Measurements from ENCODE around the gene PHF2.

The PHF2 gene

GRCh38 chr9:93580654-93581380 lies 4.4 kb downstream of the PHF2 start:
- Histone ChIP-seq H3K4me1 (no peaks in the 10 kb centered on the region), H3K27me3 (no peaks in the 10 kb centered on the region), H3K9me3 (0 out of 2 replicates have a peak, but pooled peaks cover 2% of the 10 kb centered on the region), H3K4me3 (ENCODE audit: low read depth, low read length) (no peak overlapping the region), H3K36me3 (no peaks in the 10 kb centered on the region)
- DNase-seq, result no peak
- no peak for TF ChIP-seq CTCF (IDR thresholded peaks at IDR 0.05; ENCODE audit: low read depth, low read length)

GRCh38 chr9:93582115-93582514 lies 5.7 kb downstream of the PHF2 start:
- no peak for DNase-seq
- H3K4me1 ChIP-seq, result no peaks in the 10 kb centered on the region

GRCh38 chr9:93582550-93582949 lies 6.2 kb downstream of the PHF2 start:
- 0 out of 2 replicates have a peak, but pooled peaks cover 2% of the 10 kb centered on the region for H3K9me3 ChIP-seq
- no peak for DNase-seq
- no peaks in the 10 kb centered on the region for H3K36me3 ChIP-seq
- no peak overlapping the region for H3K4me3 ChIP-seq (ENCODE audit: low read depth, low read length)
- H3K27me3 ChIP-seq, result no peaks in the 10 kb centered on the region
- H3K4me1 ChIP-seq, result no peaks in the 10 kb centered on the region
- no peak for TF ChIP-seq CTCF (IDR thresholded peaks at IDR 0.05; ENCODE audit: low read depth, low read length)

More at GRCh38 chr9:93582115-93582514, 5.7 kb downstream of the PHF2 start:
- no peaks in the 10 kb centered on the region for H3K27me3 ChIP-seq
- TF ChIP-seq CTCF (IDR thresholded peaks at IDR 0.05; ENCODE audit: low read depth, low read length), result no peak
- H3K4me3 ChIP-seq (ENCODE audit: low read depth, low read length), result no peak overlapping the region
- 0 out of 2 replicates have a peak, but pooled peaks cover 2% of the 10 kb centered on the region for H3K9me3 ChIP-seq
- no peaks in the 10 kb centered on the region for H3K36me3 ChIP-seq

GRCh38 chr9:93585259-93585658 lies 8.9 kb downstream of the PHF2 start:
- no peak overlapping the region for H3K4me3 ChIP-seq (ENCODE audit: low read depth, low read length)
- no peaks in the 10 kb centered on the region for H3K4me1 ChIP-seq
- 0 out of 2 replicates have a peak, but pooled peaks cover 2% of the 10 kb centered on the region for H3K9me3 ChIP-seq
- H3K36me3 ChIP-seq, result no peaks in the 10 kb centered on the region
- DNase-seq, result no peak
- no peak for TF ChIP-seq CTCF (IDR thresholded peaks at IDR 0.05; ENCODE audit: low read depth, low read length)
- H3K27me3 ChIP-seq, result no peaks in the 10 kb centered on the region

GRCh38 chr9:93585695-93586094 lies 9.3 kb downstream of the PHF2 start:
- Histone ChIP-seq H3K27me3 (no peaks in the 10 kb centered on the region), H3K36me3 (no peaks in the 10 kb centered on the region), H3K4me1 (no peaks in the 10 kb centered on the region), H3K9me3 (0 out of 2 replicates have a peak, but pooled peaks cover 2% of the 10 kb centered on the region), H3K4me3 (ENCODE audit: low read depth, low read length) (no peak overlapping the region)
- no peak for DNase-seq
- TF ChIP-seq CTCF (IDR thresholded peaks at IDR 0.05; ENCODE audit: low read depth, low read length), result no peak
